Stimulated activated CD4-positive, alpha-beta T cell treated with anti-CD3 and anti-CD28 coated beads, TNF-alpha, amount 100 ng/mL, for 48 hours (primary cell): Measurements from ENCODE around the gene PPM1F.
"Not testable (repeated sequence)": the region's sequence is repeated elsewhere in the genome, so short reads cannot be mapped to it uniquely, and the experiment has no call there.

Experiments
- DNase-seq, 3 donors: peaks; one replicate each; pipeline ENCODE4 v3.0.0-alpha.2; 2020; ENCODE audit warnings: low read depth in 3 of 3

The PPM1F gene

DNA sequence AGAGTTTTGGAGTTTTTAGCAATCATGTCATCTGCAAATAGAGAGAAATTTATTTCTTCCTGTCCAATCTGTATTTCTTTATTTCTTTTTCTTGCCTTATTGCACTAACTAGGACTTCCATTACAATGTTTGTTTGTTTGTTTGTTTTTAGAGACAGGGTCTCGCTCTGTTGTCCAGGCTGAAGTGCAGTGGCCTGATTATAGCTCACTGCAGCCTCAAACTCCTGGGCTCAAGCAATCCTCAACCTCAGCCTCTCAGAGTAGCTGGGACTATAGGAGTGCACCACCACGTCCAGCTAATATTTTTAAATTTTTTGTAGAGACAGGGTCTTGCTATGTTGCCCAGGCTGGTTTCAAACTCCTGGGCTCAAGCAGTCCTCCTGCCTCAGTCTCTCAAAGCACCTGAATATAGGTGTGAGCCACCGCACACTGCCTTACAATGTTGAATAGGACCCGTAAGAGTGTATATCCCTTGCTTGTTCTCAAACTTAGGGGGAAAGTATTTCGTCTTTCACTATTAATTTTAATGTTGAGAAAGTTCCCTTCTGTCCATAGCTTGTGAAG is 55.6 kb downstream of the PPM1F start:
- no peak for DNase-seq

DNA sequence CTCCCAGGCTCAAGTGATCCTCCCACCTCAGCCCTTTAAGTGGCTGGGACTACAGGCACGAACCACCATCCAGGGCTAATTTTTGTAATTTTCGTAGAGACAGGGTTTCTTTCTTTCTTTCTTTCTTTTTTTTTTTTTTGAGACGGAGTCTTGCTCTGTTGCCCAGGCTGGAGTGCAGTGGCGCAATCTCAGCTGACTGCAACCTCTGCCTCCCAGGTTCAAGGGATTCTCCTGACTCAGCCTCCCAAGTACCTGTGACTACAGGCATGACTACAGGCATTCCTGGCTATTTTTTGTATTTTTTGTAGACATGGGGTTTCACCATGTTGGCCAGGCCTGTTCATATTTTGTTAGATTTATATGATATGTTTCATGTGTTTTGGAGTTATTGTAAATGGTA is 56.4 kb downstream of the PPM1F start:
- DNase-seq: not testable (repeated sequence)

DNA sequence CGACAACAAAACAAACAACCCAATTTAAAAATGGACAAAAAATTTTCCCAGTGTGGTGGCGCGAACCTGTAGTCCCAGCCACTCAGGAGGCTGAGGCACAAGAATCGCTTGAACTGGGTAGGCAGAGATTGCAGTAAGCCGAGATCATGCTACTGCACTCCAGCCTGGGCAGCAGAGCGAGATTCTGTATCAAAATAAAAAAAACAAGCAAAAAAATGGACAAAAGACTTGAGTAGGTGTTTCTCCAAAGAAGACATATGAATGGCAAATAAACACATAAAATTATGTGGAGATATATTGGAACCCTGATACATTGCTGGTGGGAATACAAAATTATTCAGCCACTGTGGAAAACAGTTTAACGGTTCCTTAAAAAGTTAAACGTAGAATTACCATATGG is 57.8 kb downstream of the PPM1F start:
- no peak for DNase-seq

DNA sequence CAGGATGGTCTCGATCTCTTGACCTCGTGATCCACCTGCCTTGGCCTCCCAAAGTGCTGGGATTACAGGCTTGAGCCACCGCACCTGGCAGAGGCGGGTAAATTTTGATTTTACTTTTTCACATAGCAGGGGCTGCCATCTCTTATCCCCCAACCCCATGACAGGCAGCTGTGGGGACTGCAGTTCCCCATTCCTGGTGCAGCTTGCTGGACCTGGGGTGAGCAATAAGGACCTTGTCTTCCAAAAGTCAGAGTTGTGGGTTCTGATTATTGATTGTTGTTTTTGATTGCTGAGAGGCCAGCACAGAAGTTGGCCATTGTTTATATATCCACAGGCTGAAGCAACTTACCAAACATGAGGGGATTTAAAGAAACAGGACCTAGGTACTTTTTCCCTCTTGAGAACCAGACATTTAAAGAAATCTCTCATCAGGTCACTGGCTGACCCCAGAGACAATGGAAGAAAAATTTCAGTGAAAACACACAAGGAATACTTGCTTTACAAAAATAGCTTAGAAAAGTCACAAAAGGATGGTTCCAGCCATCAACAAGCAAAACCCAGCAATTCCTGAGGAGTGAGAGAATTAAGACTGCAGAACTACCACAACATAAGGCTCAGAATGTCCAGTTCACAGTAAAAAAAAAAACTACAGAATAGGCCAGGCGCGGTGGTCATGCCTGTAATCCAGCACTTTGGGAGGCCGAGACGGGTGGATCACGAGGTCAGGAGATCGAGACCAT is 63.2 kb downstream of the PPM1F start:
- DNase-seq: no peak

DNA sequence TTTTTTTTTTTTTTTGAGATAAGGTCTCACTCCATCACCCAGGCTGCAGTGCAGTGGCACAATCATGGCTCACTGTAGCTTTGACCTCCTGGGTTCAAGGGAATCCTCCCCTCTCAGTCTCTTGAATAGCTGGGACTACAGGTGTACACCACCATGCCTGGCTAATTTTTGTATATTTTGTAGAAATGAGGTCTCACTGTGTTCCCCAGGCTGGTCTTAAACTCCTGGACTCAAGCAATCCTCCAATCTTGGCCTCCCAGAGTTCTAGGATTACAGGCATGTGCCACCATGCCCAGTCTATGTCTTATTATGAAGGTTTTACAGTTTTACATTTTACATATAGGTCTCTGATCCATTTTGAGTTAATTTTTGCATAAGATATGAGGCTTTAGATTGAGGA is 64.8 kb downstream of the PPM1F start:
- no peak for DNase-seq

DNA sequence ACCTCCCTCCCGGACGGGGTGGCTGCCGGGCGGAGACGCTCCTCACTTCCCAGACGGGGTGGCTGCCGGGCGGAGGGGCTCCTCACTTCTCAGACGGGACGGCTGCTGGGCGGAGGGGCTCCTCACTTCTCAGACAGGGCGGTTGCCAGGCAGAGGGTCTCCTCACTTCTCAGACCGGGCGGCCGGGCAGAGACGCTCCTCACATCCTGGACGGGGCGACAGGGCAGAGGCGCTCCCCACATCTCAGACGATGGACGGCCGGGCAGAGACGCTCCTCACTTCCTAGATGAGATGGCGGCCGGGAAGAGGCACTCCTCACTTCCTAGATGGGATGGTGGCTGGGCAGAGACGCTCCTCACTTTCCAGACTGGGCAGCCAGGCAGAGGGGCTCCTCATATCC is 68.7 kb downstream of the PPM1F start:
- DNase-seq: not testable (repeated sequence)

DNA sequence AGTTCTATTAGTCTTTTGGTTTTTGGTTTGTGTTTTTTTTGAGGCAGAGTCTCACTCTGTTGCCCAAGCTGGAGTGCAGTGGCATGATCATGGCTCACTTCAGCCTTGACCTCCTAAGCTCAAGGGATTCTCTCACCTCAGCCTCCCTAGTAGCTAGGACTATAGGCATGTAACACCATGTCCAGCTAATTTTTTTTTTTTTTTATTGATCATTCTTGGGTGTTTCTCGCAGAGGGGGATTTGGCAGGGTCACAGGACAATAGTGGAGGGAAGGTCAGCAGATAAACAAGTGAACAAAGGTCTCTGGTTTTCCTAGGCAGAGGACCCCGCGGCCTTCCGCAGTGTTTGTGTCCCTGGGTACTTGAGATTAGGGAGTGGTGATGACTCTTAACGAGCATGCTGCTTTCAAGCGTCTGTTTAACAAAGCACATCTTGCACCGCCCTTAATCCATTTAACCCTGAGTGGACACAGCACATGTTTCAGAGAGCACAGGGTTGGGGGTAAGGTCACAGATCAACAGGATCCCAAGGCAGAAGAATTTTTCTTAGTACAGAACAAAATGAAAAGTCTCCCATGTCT is 69.8 kb downstream of the PPM1F start:
- DNase-seq: not testable (repeated sequence)

DNA sequence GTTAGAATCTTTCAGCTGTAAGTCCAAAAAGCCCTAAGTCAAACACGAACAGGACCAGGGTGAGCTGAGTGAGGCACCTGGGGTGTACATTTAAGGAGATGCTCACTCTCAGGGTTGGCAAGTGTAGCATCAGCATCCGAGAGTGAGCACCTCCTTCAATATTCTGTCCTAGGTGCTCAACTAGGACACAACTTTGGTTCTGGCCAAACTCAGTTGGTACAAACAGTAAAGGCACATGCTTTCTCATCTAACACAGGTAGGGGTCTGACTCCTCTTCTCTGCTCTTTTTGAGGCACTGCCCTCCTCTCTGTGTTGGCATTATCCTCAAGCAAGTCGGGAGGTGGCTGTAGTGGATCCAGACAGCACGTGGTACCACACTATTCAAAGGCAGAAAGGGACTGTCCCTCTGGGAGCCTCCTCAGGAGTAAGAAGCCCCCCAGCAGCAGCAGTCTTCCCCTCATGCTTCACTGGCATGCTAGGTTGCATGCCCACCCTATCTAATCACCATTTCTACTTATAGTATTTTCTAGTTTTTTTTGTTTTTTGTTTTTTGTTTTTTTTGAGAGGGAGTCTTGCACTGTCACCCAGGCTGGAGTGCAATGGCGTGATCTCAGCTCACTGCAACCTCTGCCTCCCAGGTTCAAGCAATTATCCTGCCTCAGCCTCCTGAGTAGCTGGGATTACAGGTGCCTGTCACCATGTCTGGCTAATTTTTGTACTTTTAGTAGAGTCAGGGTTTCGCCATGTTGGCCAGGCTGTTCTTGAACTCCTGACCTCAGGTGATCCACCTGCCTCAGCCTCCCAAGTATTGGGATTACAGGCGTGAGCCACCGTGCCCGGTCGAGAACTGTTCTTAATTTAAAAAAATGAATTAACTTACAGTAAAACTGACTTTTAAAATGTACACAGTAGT is 70.6 kb downstream of the PPM1F start:
- DNase-seq: no peak

DNA sequence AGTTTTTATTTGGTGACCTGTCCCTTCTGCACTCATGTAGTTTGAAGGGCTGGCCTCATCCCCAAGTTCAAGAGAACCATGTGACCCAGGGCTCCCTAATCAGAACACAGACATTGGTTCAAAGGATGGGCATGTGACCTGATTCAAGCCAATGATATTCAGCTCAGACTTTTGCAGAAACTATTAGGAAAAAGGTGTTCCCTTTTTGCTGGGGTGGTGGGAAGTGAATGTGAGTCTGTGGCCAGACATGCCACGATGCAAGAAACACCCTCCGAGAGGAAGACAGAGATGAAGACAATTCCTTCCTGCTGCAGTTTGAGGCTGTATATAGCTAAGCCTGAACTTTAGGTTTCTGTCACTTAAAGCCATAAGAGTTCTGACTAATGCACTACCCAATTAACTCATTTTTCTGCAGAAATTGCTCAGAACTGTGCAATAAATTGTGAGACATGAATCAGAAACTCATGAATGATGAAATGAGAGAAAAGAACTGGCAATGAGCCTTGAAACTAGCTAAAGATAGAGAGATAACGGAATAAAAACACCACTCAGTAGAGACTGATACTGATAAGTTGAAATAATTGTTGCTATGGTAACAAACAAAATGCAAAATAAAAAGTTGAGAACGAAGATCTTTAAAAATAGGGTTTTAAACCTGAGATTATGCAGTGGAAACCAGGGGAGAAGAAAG is 76.0 kb downstream of the PPM1F start:
- peak in 1 of 3 donors; percentile 48 for DNase-seq

DNA sequence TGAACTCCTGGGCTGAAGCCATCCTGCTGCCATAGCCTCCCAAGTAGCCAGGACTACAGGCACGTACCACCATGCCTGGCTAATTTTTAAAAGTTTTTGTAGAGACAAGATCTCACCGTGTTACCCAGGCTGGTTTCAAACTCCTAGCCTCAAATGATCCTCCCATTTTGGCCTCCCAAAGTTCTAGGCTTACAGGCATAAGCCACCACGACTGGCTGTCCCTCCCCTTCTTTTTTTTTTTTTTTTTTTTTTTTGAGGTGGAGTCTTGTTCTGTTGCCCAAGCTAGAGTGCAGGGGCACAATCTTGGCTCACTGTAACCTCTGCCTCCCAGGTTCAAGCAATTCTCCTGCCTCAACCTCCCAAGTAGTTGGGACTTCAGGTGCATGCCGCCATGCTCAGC is 77.7 kb downstream of the PPM1F start:
- DNase-seq: not testable (repeated sequence)

DNA sequence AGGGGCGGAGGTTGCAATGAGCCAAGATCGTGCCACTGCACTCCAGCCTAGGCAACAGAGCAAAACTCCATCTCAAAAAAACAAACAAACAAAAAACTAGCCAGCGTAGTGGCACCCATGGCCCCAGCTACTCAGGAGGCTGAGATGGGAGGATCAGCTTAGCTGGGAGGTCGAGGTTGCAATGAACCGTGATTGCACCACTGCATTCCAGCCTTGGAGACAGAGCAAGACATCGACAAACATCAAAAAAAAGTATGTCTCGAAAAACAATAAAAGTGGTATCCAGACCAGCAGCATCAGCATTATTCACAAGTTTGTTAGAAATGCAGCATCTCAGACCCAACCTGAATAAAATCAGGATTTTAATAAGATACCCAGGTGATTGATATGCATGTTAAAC is 79.0 kb downstream of the PPM1F start:
- DNase-seq: no peak

DNA sequence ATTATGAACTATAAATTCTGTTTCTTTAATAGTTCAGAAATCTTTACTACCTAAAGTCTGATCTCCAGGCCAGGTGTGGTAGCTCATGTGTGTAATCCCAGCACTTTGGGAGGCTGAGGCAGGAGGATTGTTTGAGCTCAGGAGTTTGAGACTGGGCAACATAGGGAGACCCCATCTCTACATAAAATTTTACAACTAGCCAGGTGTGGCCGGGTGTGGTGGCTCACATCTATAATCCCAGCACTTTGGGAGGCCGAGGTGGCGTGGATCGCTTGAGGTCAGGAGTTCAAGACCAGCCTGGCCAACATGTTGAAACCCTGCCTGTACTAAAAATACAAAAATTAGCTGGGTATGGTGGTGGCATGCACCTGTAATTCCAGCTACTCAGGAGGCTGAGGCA is 79.9 kb downstream of the PPM1F start:
- not testable (repeated sequence) for DNase-seq
